NCI-H1417 treated with DMSO at 0.1 percent for 48 hours (cell line): Measurements from ENCODE around the gene CEBPE.

Experiments used
- DNase-seq: peaks from one replicate; lab custom pipeline; 2025; lab: John Stamatoyannopoulos, UW

CEBPE gene

DNA sequence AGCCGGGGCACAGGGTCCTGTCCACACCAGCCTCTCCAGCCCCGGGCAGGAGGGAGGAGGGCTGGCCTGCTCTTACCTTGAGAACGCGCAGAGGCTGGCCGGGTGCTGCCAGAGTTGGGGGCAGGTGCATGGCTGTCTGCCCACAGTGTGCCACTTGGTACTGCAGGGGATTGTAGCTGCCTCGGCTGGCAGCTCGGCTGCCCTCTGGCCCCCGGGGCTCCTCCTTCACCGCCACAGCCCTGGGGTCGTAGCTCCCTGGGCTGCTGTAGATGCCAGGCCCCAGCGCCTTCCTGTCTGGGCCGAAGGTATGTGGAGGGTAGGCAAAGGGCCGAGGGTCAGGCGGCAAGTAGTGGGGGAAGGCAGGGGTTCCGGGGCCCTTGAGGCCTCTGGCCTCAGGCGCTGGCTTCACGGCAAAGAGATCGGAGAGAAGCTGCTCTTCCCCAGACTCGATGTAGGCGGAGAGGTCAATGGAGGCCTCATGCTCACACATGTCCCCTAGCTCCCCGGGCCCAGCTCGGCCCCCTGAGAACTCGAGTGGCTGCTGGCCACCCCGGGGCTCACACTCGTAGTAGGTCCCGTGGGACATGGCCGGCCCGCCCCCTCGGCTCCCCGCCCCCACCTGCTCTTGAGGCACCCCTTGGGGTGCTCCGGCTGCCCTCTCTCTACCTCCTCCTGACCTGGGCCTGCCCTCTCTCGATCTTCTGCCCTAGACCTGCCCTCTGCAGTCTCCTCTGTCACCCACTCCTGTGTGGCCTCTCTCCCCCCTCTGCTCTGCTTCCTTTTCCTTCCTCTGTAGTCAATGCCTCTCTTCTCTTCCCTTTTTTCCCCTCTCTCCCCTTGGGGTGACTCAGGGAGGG lies at the start of gene CEBPE:
TSS of gene CEBPE (minus strand) at position 750 of the 857 bp plus-strand sequence. CDS start at position 586, 164 bp downstream.
- no peak for DNase-seq

DNA sequence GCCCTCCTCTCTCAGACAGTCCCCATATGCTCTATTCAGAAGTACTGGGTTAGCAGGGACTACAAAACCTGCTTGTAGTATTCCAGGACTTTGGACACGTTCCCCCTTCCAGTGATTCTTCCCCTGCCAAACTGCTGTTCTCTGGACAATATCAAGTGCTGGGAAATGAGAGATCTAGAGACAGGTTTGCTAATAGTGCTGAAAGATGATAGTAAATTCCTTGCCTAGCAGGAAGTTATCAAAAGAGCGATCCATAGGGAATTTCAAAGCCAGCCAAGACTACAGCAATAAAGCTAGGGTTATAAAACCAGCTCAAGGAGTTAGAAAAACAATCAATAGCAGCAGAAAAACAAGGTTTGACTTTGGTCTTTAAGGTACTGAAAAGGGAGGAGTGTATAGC lies 49.2 kb upstream of the CEBPE start:
- no peak for DNase-seq

DNA sequence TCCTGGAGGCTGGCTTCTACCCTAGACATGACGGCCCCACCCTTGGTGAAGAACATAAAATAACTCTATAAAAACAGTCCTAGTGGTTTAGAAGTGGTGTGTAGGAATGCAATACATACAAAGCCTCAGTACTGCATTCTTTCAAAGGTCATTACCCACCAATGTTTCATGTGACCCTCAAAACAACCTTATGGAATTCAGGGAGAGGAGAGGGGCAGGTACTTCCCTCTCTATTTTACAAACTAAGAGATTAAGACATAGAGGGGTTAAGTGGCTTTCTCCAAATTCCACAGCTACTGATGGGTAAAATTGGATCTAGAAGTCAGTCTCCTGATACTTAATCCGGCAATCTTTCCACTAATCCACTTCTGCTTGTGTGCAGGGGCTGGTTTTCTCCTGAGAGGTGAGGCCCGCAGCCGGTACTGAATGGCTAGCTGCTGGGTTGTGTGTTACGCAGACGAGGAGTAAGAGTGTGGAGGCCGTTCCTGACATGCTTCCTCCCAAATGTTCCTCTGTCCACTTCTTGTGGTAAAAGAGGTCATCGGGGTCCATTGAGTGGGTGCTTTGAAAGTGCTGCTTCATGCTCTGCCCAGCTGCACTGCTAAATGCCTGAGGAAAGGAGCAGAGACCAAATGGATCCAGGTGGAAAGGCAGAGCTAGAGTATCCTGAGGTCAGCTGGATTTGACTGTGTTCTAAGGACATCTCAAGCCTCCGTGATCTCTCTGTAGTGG lies 48.2 kb upstream of the CEBPE start:
- no peak for DNase-seq

DNA sequence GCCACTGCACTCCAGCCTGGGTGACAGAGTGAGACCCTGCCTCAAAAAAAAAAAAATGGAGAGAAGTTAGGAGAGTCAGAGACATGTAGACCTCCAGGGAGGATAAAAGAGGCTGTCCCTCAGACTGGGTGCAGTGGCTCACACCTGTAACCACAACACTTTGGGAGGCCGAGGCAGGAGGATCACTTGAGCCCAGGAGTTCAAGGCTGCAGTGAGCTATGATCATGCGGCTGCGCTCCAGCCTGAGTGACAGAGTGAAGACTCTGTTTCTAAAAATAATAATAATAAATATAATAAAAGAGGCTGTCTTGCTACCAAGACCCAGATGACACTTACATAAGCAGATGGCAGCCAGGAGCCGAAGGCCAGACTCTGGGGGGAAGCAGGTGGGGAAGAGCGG lies 45.9 kb upstream of the CEBPE start:
- no peak for DNase-seq

DNA sequence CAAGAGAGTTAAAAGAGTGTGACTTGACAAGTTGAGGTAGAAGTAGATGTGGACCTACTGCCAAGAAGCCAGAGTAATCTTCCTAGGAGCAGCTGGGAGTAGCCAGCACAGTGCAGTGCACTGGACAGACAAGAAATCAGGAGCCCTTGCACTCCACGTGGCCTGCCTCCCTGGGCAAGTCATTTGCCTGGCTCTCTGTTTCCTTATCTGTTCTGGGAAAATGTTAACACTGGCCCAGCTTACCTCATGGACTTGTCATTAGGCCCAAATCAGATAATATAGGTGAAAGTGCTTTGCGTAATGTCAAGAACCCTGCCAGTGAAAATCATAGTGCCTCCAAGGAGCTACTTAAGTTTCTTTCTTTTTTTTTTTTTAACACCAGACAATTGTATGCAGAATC lies 45.2 kb upstream of the CEBPE start:
- DNase-seq, result no peak

DNA sequence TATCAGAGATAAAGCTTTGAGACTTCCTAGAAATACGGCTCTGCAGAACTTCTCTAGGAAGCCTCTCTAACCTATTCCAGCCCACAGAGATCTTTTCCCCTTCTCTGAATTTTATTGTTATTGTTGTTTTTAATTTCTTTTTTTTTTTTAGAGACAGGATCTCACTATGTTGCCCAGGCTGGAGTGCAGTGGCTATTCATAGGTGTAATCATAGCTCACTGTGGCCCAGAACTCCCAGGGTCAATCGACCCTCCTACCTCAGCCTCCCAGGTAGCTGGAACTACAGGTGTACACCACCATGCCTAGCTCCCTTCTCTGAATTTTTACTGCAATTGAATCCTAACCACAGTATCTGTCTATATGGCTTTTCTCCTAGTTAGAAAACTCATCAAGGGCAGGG lies 44.8 kb upstream of the CEBPE start:
- DNase-seq, result no peak

DNA sequence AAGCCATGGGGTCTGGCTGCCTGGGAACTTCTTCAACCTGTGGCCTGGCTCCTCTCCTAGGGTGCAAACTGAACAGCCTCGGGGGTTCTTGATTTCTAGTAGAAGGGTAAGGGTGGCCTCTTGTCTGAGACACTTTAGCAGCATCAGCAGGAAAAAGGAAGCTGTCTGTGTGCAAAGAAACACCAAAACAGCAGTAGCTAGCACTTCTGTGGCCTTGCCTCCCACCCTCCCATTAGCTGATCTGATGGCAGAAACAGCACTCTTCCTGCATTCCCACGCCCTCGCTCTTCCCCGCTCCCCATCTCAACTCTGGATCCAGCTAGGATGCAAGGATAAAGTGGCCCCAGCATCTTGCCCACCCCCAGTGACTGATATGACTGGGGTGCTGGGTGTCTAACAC lies 43.7 kb upstream of the CEBPE start:
- no peak for DNase-seq

DNA sequence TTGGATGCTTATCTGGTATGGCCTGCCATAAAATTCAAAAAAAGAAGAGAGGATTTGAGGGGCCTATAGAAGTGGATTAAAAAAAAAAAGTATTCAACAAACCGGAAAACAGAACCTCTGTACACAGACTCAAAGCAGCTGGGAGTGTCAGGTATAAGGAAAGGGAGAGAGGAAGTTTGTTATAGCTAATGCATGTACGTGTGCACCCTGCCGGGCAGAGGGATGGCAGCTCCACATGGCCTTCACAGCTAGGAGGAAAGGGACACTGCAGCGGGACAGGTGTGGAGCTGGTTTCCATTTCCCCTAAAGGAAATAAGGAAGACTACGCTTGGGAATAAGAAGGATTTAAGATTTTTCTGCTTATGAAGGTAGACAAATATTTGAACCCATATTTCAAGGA lies 43.0 kb upstream of the CEBPE start:
- DNase-seq, result no peak

DNA sequence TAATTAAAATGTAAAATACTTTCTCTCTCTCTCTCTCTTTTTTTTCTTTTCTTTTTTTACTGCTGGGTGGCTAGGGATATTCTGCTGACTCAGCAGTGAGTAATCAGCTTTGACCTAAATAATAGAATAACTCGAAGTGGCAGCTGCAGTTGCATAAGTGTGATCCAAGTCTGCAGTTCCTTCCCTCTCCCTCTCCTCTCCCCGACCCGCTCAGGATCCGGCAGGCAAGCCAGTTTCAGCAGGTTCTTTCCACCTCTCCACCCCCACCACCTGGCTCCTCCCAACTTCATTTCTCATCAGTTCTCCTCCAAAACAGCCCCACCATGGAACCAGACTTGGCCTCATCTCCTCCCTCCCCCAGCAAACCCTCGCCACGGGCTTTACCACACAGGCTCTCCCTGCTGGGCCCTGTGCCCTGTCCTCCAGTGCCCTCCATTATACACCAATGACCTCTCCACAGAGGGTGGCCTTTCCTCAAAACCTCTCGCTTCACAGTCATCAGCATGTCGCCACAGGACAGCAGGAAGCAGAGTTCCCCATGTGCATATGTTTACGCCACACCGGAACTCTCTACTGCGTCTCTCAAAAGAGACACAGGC lies 42.0 kb upstream of the CEBPE start:
- no peak for DNase-seq

DNA sequence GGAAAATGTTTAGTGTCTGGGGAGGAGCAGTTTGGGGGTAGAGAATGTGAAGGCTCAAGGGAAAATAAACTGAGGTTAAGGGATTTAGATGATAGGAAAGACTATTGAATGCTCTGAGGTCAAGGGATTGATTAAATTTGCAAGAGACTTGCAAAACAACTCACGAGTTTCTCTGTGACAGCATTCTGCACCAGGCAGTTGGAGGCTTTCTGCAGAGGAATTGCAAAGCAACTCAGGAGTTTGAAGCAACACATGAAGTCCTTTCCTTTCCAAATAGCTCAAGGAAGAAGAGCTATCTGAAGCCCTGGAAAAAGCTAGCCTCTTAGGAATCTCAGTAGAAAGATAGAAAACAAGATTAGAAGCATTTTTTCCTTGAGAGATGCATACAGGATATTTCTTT lies 40.5 kb upstream of the CEBPE start:
- DNase-seq, result no peak

DNA sequence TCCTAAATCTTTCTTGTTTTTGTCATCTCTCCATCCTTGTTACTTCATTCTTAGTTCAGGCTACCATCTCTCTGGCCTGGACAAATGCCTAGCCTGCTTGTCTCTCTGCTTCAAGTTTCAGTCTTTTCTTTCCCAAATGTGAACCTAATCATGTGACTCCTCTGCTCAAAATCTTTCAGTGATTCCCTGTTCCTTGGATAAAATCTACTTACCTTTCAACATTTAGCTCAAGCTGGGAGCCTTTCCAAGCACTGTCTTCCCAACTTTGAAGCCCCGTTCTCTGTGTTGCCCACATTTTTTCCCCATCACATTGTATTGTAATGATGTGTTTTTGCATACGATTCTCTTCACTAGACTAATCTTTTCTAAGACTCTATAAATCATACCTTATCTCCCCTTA lies 39.7 kb upstream of the CEBPE start:
- DNase-seq, result no peak

DNA sequence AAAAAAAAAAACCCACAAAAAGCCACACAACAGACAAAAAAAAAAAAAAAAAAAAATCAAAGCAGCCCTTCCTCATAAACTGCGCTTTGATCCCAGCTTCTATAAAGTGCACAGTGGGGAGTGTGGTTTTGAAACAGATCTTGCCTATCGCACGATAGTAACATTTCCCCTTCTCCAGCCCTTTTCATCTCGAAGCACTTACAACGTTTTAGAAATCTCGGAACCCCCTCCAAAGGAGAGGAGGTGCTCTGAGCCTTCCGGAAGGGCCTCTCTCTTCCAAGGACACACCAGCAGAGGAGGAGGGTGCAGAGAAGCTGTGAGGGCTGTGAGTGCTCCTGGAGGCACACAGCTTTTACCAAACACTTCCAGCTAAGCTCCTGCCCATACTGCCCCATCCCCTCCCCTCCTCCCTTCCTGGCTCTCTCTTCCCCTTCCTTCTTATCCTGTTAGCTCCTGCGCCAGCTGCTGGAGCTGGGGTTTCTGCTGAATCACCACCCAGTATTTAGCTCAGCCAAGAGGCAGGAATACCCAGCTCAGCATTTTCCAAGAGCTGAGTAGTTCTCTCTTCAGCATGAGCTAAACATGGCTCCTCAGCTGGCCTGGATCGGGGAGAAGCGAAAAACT lies 36.0 kb upstream of the CEBPE start:
- no peak for DNase-seq

DNA sequence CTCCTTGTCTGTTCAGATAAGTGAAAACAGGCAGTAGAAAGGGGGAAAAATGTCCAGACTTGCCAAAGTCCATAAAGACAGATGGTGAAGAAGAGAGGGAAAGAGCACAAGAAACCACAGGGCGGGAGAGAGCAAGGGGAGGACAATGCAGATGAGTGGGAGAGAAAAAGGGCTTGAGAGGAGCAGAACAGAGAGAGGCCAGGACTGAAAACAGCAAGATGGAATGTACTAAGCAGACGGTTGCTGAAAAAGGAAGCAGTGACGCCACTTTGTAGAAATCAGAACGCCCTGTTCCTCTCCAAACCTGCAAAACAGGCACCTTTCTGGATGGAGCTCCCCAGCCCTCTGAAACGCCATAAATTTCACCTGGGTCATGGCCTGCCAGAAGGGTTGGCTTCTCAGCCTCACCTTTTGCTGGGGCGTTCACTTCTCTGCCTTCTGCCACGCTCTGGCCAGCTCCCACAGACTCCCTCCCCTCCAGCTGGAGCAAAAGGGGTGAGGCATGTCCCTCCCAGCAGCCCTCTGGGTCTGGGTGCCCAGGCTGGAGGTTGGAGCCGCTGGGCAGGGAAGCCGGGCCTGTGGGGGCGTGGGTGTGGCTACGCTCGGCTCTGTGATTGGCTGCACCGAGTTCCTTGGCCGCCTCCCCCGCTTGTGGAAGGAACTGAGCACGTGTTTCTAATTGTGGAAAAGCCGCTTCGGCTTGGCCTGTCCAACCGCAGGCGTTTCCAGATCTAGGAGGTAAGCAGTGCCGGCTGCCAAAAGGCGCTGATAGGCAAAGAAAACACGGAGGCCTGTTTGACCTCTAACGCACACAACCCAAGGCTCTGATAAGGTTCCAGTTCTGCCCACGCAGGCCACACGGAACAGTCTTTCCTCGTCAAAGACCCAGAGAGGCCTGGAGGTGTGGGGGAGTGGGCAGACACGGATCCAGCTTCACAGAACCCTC lies 35.1 kb upstream of the CEBPE start:
- DNase-seq, result no peak

DNA sequence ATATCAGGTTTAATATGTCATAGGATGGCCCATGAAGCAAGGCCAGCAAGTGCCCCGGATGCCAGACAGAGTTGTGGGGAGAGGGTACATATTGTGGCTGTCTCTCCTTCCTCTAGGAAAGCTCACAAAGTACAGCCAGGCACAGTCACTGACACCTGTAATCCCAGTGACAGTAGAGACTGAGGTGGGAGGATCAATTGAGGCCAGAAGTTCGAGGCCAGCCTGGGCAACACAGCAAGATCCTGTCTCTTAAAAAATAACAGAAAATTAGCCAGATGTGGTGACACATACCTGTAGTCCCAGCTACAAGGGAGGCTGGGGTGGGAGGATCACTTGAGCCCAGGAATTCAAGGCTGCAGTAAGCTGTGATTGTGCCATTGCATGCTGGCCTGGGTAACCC lies 32.3 kb upstream of the CEBPE start:
- DNase-seq, result no peak

DNA sequence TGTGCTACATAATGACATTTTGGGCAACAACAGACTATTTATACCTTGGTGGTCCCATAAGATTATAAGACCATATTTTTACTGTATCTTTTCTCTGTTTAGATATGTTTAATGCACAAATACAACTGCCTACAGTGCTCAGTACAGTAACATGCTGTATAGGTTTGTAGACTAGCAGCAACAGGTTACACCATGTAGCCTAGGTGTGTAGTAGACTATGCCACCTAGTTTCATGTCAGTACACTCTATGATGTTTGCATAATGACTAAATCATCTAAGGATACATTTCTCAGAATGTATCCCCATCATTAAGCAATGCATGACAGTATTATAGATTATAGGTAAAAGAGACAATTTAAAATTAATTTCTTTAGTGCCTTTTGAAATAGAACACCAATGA lies 30.7 kb upstream of the CEBPE start:
- no peak for DNase-seq

DNA sequence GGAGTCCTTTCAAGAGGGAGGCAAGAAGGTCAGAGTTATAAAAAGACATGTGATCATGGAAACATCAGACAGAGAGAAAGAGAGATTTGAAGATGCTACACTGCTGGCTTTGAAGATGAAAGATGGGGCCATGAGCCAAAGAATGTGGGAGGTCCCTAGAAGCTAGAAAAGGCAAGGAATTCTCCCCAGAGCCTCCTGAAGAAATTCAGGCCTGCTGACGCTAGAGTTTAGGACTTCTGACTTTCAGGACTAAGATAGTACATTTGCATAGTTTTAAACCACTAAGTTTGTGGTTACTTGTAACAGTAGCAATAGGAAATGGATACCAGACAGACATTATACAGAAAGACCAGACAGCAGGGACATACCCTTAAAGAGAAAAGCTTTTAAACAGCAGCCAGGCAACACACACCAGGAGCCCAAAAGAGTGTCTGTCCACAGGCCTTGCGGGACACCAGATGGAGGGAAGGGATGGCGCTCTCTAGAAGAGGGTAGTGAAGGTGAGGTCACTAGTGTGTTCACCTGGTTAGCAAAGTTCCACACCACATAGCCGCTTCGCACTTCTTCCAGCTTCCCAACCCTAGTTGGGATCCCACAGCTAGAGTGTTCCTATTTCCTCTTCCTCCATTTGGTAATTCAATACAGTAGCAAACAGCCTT lies 29.7 kb upstream of the CEBPE start:
- no peak for DNase-seq

DNA sequence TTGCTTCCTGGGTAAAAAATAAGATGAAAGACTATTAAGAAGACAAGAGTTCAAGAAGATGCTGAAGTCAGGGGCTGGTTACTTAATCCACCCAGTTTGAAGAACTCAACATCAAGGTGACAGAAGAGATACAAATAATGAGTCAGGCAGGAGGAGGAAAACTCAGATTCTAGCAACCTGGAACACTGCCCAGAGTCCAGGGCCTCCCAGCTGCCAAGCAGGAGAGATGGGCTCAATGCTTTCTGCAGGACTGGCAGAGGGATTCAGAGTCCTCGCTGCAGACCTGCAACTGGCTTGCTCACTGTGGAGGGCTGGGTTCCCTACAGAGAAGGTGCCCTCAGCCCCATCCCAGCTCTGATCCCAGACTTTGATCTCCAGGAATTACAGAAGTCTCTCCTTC lies 28.6 kb upstream of the CEBPE start:
- DNase-seq, result no peak

DNA sequence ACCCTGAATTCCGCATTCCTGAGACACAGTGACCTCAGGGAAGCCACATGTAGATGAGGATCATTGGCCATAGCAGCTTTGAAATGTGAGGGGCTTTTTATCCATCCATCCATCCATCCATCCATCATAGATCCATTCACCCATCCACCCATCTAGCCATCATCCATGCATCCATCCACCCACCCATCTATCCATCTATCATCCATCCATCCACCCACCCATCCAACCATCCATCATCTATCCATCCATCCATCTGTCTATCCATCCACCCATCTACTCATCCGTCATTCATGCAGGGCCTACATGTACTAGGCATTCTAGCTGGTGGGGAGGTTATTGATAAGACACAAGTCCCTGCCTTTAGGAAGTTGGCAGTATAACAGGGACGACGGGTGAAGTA lies 27.9 kb upstream of the CEBPE start:
- DNase-seq, result no peak

DNA sequence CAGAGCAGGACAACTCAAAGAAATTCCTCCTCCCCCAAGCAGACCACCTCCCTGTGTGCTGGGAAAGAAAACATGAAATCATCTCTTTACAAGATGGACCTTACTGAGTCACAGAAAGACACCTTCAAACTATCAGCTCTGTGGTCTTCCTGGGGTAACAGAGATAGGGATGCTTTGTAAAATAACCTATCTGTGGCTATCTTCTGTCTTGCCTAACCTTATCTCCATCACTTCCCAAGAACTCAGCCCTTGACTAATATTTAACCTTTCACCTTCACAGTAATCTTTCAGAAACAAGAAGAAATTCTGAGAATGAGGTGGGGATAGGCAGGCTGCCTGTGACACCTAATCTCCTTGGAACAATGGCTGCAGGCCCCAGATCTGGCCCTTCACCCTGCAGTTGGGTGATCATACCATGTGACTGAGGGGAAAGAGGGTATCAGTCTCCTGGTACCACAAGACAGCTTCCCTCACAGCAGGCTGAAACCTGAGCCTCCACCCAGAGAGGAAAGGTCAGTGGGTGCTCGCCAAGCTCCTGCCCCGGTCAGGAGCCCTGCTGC lies 27.4 kb upstream of the CEBPE start:
- no peak for DNase-seq

DNA sequence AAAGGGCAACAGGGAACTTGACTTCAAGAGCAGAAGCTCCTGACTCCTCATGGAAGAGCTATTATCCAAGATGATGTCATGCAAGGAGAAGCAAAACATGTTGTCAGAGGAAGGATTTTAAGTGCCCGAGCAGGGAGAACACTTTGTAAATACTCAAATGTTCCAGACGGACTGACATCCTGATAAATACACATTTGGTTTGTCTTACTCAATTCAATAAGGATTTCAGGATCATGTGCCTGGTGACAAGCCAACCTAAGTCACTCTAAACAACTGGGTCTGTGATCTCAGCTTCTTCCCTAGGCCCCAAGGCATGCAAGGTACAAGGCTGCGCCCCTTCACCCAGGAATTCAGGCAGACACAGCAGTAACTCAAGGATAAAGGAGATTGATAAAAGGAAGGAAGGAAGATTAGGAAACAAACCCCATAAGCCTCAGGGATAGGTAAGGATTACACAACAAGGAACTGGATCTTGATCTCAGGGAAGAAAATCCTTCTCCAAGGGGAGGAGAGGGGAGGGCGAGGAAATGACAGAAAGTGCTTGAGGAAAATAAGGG lies 26.8 kb upstream of the CEBPE start:
- no peak for DNase-seq
